NCI-H2171 treated with DMSO at 0.1 percent for 48 hours (cell line): ENCODE measurements around the gene SALL2.

Experiments
- DNase-seq: peaks from one replicate; lab custom pipeline; 2025; lab: John Stamatoyannopoulos, UW

Gene SALL2

DNA sequence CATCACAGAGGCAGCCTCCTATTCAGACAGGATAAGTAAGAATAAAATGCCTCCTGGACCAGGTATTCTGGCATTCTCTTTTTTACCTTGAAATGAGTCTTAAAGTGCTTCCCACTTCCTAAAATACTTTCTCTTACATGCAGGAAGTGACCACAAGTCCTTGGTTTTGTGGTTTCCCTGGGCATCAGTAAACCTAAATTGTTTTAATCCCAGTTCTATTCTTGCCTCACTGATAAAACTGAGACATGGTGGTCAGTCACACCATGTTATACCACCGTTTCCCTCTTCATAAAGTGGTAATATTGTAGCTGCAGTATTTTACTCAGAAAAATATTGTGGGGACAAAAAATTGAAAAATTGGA, 1.2 kb upstream of the SALL2 start:
- DNase-seq: no peak

- DNase-seq: peak; percentile 93
Observed at GRCh38 chr14:21526672-21527317, 649 bp upstream of the SALL2 start.

- peak; percentile 75 for DNase-seq
Observed at GRCh38 chr14:21525571-21525961, 580 bp downstream of the SALL2 start.

GRCh38 chr14:21524575-21525490, 1.3 kb downstream of the SALL2 start:
- no peak for DNase-seq

DNA sequence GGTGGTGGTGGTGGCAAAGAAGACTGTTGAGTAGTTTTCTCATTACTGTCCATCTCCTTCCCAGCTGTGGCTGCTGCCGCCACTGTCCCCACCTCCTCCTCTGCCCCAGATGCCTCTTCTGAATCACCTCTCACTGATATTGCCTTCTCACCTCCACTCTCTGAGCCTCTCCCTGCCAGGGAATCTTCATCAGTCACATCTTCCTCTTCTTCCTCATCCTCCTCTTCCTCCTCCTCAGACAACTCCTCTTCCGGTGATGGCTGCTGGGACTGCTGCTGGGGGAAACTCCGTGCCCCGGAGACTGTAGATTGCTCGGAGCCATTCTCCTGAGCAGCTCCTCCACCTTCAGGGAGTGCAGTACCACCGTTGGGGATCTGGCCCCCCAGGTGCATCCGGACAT, 2.9 kb downstream of the SALL2 start:
- no peak for DNase-seq

GRCh38 chr14:21521501-21521900, 4.6 kb downstream of the SALL2 start:
- DNase-seq: no peak

DNA sequence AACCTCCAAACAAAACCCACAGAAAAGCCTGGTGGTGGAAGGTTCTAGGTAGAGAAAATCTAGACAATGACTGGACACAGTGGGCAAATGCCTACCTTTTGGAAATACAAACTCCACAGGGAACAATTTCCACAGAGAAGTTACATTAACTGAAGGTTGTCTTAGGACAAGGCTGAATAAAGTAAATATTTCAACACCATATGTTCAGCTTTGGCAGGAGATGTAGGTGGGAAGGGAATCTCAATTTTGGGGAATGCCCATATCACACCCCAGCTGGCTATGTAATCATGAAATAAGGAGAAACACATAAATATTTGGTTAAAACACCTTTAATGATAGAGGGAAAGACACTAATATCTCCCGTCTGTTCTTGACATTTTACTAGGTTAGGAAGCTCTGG, 5.4 kb downstream of the SALL2 start:
- DNase-seq: peak; percentile 57

GRCh38 chr14:21518725-21519124, 7.4 kb downstream of the SALL2 start:
- DNase-seq: no peak

GRCh38 chr14:21514341-21514740, 11.8 kb downstream of the SALL2 start:
- no peak for DNase-seq

DNA sequence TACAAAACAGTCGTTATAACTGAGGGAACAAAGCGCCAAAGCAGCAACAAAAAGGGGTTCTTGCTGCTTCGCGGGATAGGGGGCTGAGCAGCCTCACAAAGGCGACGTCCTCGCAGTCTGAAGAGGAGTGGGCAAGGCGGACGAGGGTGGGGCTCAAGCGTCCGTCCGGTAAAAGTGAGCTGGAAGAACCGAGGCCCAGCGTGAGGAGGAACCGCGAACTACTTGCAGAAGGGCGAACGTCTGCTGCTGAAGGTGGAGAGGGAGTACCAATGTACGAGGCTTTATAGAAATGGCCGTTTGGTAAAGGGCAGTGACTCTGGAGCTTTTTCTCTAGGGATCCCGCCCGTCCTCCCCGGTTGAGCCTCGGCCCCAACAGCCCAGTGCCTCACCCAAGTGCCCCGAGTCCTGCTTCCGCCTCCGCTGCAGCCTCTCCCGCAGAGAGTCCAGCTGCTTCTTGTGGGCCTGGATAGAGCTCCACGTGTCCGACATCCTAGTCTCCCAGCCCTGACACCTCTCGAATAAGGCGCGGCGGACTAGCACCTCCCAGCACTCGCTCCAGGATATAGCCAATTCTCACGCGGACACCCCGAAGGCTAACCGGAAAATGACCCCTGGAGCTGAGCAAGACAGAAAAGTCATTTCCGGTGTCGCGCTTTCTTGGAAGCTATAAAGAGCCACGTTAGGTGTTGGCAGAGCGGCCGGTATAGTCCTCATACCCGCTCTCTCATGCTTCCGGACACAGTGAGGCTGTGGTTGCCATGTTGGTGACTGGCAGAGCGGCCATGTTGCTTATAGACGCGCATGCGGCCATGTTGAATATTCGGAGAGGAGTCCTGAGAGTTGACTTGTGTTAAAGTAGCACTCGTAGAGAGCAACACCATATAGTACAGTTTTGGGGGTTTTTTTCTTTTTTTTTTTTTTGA, 15.2 kb downstream of the SALL2 start, which contains the start of gene METTL3:
METTL3 (minus strand) TSS at position 606 of the 923 bp plus-strand sequence; CDS start at position 489, 117 bp downstream.
- peak; percentile 100 for DNase-seq

DNA sequence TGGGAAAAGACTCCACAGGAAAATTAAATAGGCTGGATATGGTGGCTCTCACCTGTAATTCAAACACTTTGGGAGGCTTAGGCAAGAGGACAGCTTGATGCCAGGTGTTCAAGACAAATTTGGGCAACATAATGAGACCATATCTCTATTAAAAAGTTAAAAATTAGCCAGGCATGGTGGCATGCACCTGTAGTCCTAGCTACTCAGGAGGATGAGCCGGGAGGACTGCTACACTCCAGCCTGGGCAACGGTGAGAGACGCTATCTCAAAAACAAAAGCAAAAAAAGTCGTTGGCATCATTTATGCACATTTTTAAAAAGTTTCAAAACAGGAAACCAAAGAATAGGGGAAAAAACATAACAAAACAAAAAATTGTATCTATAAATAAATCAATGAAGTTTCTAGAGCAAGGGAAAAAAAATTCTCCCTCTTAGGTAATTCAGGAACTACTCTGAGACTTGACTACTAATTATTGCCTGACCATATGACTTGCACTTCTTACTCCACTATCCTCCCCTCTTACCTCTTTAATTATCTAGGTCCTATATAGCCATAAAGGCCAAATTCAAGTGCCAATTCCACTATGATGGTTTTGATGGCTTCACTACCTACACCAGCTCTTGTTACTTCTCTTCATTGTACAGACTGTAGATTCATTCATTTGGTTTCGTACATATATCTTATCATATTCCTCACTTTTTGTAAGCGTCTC, 16.6 kb downstream of the SALL2 start:
- no peak for DNase-seq

DNA sequence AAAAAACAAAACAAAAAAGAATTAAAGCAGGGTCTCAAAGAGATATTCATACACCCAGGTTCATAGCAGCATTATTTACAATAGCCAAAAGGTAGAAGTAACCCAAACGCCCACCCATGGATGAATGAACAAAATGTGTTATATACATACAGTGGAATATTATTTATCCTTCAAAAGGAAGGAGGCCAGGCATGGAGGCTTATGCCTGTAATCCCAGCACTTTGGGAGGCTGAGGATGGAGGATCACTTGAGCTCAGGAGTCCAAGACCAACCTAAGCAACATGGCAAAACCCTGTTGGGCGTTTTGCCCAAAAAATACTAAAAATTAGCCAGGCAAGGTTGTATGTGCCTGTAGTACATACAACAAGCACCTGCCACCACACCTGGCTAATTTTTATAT, 19.6 kb downstream of the SALL2 start:
- no peak for DNase-seq

GRCh38 chr14:21505012-21505553, 21.1 kb downstream of the SALL2 start:
- DNase-seq: no peak

- DNase-seq: no peak
Observed at GRCh38 chr14:21503376-21503775, 22.8 kb downstream of the SALL2 start.

GRCh38 chr14:21501568-21501967, 24.6 kb downstream of the SALL2 start:
- no peak for DNase-seq

DNA sequence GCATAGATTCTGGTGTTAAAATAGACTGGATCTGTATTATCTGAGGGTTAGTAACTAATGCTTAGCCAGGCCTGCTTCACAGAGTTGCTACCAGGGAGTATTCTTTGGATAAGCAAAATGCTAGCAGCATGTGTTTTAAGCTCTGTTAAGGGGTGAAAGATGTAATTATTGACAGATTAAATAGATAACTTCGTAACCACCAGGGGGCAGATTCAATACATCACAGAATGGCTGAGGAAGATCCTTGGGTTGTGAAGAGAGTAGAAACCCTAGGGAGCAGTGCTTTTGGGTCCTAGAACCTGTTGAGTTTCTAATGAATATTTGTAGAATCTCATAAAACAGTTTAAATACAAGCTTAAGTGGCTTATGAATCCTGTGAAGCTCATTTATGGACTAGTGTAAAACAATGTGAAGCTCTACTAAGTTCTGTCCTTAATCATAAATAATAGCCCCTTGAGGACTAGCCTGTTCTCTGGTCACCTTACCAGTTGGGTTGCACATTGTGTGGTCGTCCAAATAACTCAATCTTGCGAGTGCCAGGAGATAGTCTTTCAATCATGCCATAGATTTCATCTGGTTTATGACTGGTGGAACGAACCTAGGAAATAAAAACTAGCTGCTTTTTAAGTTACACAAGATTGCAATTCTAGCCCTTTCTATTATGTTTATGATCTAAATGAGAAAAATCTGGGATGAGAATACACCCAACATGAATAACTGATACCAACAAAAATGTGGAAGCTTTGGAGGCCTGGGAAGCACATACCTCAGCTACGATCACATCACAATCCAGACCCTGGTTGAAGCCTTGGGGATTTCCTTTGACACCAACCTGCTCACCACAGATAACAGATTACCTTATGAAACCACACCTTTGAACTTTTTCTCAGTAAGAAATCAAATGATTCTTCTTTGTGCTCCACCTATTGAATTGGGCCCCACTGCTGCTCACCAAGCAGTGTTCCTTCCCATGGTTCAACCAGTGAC, 27.3 kb downstream of the SALL2 start:
- DNase-seq: peak; percentile 91

- no peak for DNase-seq
Observed at GRCh38 chr14:21496453-21496852, 29.7 kb downstream of the SALL2 start.

- DNase-seq: no peak
Observed at GRCh38 chr14:21494902-21495762, 31.0 kb downstream of the SALL2 start.

- no peak for DNase-seq
Observed at GRCh38 chr14:21486640-21487087, 39.5 kb downstream of the SALL2 start.
